Adrenal gland (tissue), 5 donors: ENCODE results near the gene DPEP3.

Experiments used
- CTCF ChIP-seq, 6 experiments: fragments of 450-650 bp in 4 of 6; fragments of 200-600 bp in 2 of 6; sonication (generic) in 1 of 6; IDR thresholded peaks; 1 replicate in 5 of 6; 2 replicates in 1 of 6; pipeline versions ENCODE4 v1.5.1 to v1.8.0; 2016 to 2021; ENCODE audit warnings: antibody characterized with exemption in 6 of 6, mild to moderate bottlenecking in 2 of 6, moderate library complexity in 1 of 6
- POLR2A ChIP-seq, 2 donors: fragments of 450-650 bp; IDR thresholded peaks; one replicate each; pipeline ENCODE4 v1.6.1; 2017; ENCODE audit warnings: antibody characterized with exemption in 2 of 2, mild to moderate bottlenecking in 2 of 2, moderate library complexity in 1 of 2
- donor health status: DM: no; HTN: no; CAD: no.

- TF ChIP-seq CTCF (IDR thresholded peaks at IDR 0.05) (no peak), POLR2A (IDR thresholded peaks at IDR 0.05) (no peak)
Measured at GRCh38 chr16:67931712-67932461, 48.4 kb downstream of the DPEP3 start, which contains the start of gene CTRL.
